H1 (cell line): Measurements from ENCODE around the gene LYAR. TPM values are rescaled to one million over a fixed set of nuclear protein-coding genes. Genes with fewer than 3 reads are reported as not detected.

Experiments
- ATF3 ChIP-seq: IDR thresholded peaks from 2 replicates; pipeline ENCODE4 v1.6.1; 2011; ENCODE audit warnings: low read depth, mild to moderate bottlenecking, low read length; ENCODE audit not compliant: insufficient read depth
- EZH2 ChIP-seq: fragments of 200-600 bp; sonication (generic); IDR thresholded peaks from 2 replicates; pipeline ENCODE4 v1.7.1; 2012; ENCODE audit warnings: low read depth, mild to moderate bottlenecking, moderate library complexity, low read length, inconsistent platforms; ENCODE audit not compliant: severe bottlenecking
- MAFK ChIP-seq: IDR thresholded peaks from 2 replicates; pipeline ENCODE4 v1.6.1; 2012; ENCODE audit warnings: low read depth, mild to moderate bottlenecking, improper control_type of control experiment, low read length
- polyA plus RNA-seq, 7 experiments: library from polyadenylated mRNA; depleted of rRNA in 3 of 7; stranded (reverse) in 5 of 7; unstranded in 2 of 7; fragments of >200 nt in 5 of 7; fragments of 200-250 nt in 2 of 7; gene quantifications; 1 replicate in 5 of 7; 2 replicates in 1 of 7; 4 replicates in 1 of 7; pipeline versions ENCODE4 v1.2.1 to v1.2.3, GENCODE V29; 2011 to 2013; ENCODE audit warnings: missing spikeins in 2 of 7, mixed read lengths in 2 of 7
- total RNA-seq: library from RNA; stranded (reverse); fragmentation: NEBNext Ultra II Directional; extraction: Animal tissue kit (Norgen Biotek cat#: 25700); gene quantifications from 2 replicates; pipeline ENCODE4 v1.2.1, GENCODE V29; 2021

Gene LYAR
- total and polyA plus RNA-seq, 2 of the 8 experiments (the other 6 are each of a cell fraction or from before 2014, with no cell fraction given), result 6.5 to 46.9 TPM

- no peak for TF ChIP-seq EZH2
- TF ChIP-seq ATF3, result no peak
- no peak for TF ChIP-seq MAFK
- TF ChIP-seq, all 59 proteins: peak for 0
These were observed 56.3 kb downstream of the LYAR start (continued) for GRCh38 chr4:4233610-4234009.
